ENCODE results near the gene OR2AT4.
"Not testable (repeated sequence)": the region's sequence is repeated elsewhere in the genome, so short reads cannot be mapped to it uniquely, and the experiment has no call there.

The OR2AT4 gene

DNA sequence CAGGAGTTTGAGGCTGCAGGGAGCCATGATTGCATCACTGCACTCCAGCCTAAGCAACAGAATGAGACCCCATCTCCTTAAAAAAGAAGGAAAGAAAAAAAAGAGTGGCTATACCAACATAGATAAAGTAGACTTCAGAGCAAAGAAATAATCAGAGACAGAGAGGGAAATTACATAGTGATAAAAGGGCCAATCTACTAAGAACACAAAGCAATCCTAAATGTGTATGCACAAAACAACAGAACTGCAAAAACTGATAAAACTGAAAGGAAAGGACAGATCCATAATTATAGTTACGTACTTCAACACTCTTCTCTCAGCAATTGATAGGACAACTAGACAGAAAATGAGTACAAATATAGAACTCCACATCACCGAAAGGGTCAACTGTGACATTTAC, 17.8 kb upstream of the OR2AT4 start:
- no peak overlapping the region for H3K27ac ChIP-seq
- TF ChIP-seq, protein P1, sequence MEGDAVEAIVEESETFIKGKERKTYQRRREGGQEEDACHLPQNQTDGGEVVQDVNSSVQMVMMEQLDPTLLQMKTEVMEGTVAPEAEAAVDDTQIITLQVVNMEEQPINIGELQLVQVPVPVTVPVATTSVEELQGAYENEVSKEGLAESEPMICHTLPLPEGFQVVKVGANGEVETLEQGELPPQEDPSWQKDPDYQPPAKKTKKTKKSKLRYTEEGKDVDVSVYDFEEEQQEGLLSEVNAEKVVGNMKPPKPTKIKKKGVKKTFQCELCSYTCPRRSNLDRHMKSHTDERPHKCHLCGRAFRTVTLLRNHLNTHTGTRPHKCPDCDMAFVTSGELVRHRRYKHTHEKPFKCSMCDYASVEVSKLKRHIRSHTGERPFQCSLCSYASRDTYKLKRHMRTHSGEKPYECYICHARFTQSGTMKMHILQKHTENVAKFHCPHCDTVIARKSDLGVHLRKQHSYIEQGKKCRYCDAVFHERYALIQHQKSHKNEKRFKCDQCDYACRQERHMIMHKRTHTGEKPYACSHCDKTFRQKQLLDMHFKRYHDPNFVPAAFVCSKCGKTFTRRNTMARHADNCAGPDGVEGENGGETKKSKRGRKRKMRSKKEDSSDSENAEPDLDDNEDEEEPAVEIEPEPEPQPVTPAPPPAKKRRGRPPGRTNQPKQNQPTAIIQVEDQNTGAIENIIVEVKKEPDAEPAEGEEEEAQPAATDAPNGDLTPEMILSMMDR (conservative IDR thresholded peaks at IDR 0.05): no peak

DNA sequence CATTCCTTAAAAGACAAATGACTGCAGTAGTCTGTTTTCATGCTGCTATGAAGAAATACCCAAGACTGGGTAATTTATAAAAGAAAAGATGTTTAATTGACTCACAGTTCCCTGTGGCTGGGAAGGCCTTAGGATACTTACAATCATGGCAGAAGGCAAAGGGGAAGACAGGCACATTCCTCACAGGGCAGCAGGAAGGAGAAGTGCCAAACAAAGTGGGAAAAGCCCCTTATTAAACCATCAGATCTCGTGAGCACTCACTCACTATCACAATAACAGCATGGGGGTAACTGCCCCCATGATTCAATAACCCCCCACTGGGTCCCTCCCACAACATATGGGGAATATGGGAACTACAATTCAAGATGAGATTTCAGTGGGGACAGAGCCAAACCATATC, 16.4 kb upstream of the OR2AT4 start:
- TF ChIP-seq, protein P1 (conservative IDR thresholded peaks at IDR 0.05): no peak

DNA sequence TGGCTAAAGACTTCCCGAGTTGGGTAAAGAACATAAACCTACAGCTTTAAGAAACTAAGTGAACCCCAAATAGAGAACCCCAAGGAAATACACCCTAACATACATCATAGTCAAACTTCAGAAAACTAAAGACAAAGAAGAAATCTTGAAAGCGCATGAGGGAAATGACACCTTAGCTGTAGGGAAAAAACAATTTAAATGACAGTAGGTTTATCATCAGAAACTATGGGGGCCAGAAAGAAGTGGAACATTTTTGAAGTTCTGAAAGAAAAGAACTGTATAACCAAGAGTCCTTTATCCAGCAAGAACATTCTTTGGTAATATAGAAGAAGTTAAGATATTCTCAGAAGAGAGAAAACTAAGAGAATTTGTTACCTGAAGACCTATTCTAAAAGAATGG, 15.5 kb upstream of the OR2AT4 start:
- no peak overlapping the region for H3K27ac ChIP-seq
- TF ChIP-seq, protein P1 (conservative IDR thresholded peaks at IDR 0.05): no peak

More for the DNA sequence above, 16.4 kb upstream of the OR2AT4 start:
- no peak overlapping the region for H3K27ac ChIP-seq

DNA sequence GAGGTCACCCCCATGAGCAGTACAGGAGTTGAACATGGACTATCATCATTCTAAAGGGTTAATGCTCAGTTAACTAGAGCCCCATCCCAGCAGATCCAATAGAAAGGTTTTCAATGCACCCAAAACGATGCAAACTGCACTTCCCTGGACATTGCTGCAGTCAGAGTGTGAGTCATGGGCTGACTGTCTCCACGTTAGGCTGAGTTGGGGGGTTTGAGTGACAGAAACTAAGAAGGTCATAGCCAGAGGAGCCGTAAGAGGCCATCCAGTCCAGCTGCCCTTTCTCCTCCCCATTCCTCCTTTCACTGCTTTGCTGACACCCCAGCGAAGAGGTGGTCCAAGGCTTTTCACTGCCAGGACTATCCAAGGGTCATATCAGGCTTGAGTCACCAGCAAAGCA, 10.5 kb upstream of the OR2AT4 start:
- TF ChIP-seq, protein P1 (conservative IDR thresholded peaks at IDR 0.05): no peak
- no peak overlapping the region for H3K27ac ChIP-seq

DNA sequence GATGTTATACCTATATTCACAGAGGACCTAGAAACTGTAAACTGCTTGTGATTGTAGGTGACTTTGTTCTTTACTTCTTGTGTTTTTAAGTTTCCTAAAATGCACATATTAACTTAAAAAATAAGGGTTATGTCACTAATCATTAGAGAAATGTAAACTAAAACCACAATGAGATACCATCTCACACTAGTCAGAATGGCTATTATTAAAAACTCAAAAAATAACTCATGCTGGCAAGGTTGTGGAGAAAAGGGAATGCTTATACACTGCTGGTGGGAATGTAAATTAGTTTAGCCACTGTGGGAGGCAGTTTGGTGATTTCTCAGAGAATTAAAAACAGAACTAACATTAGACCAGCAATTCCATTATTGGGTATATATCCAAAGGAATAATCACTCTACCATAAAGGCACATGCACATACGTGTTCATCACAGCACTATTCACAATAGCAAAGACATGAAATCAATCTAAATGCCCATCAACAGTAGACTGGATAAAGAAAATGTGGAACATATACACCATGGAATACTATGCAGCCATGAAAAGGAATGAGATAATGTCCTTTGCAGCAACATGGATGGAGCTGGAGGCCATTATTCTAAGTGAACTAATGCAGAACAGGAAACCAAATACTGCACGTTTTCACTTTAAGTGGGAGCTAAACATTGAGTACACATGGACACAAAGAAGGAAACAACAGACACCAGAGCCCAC, 9.4 kb upstream of the OR2AT4 start:
- H3K27ac ChIP-seq: not testable (repeated sequence)

DNA sequence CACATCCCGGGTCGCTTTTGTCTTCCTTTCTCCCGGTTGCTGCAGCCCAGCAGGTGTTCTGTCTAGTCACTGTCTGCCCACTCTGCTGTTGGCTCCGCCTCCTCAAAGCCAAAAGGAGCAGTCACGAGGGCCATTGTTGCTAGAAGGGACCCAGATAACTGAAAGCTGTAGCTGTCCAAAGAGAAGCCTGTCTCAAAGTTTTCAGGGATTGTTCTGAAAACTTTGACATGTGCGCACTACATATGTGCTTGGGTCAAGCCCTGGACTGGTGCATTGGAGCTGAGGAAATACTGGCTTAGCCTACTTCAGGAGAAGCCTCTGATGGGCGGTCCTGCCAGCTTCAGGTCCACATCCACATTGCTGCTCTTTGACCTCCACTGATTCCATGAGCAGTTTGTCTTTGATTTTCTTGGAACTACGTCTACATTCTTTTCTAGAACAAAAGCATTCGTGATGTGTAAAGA, 8.8 kb upstream of the OR2AT4 start:
- no peak overlapping the region for H3K27ac ChIP-seq
- TF ChIP-seq, protein P1 (conservative IDR thresholded peaks at IDR 0.05): no peak

DNA sequence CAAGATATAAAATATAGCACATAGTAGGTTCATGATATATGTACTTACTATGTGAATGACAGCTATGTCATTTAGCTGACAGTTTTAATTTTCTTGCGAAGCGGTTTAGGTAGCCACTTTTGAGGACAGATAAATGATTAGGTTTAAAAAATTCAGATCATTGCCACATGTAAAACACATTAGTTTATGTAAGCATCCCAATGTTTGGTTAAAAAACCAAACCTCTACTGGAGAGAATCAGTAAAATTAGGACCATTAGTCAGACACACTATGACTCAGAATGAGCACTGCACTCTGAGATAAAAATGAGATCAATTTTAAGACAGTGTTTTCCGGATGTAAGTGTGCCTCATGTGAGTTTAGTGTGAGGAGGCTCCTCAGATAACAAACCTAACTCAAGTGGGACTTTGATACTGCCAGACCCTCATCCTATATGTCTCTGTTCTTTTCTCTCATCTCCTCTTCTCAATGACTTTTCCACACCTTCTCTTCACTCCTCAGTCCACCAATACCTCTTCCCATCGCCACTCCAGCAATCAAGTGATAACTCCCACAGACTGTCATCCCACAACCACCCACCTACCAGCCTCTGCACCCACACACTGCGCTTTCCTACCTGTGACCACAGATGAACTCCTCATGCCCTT, 6.8 kb upstream of the OR2AT4 start:
- TF ChIP-seq, protein P1 (conservative IDR thresholded peaks at IDR 0.05): no peak
- H3K27ac ChIP-seq: no peak overlapping the region
